Neuronal stem cell (in vitro differentiated cells): ENCODE results near the gene AMZ1.

ENCODE experiments used
- DNase-seq: peaks from one replicate; pipeline ENCODE4 v3.0.0-alpha.2; 2013; ENCODE audit warnings: low spot score
- H2AFZ ChIP-seq: one replicate; pipeline ENCODE4 v1.6.1; 2013; ENCODE audit warnings: mild to moderate bottlenecking, low read length, inconsistent platforms
- H2AK5ac ChIP-seq: 2 replicates; pipeline ENCODE4 v1.6.1; 2013; ENCODE audit warnings: low read depth, mild to moderate bottlenecking, inconsistent platforms, low read length, moderate library complexity, mixed read lengths
- H2BK120ac ChIP-seq: 2 replicates; pipeline ENCODE4 v1.6.1; 2013; ENCODE audit warnings: low read depth, mild to moderate bottlenecking, inconsistent platforms, low read length, moderate library complexity, mixed read lengths
- H2BK12ac ChIP-seq: one replicate; pipeline ENCODE4 v1.6.1; 2013; ENCODE audit warnings: low read length, inconsistent platforms
- H2BK15ac ChIP-seq: 2 replicates; pipeline ENCODE4 v1.6.1; 2013; ENCODE audit warnings: mild to moderate bottlenecking, low read length, inconsistent platforms, mixed read lengths
- H2BK5ac ChIP-seq: one replicate; pipeline ENCODE4 v1.6.1; 2013; ENCODE audit warnings: inconsistent platforms, mild to moderate bottlenecking, low read length, moderate library complexity
- H3K14ac ChIP-seq: one replicate; pipeline ENCODE4 v1.6.1; 2013; ENCODE audit warnings: low read length, inconsistent platforms
- H3K18ac ChIP-seq: 2 replicates; pipeline ENCODE4 v1.6.1; 2013; ENCODE audit warnings: low read length, inconsistent platforms
- H3K23ac ChIP-seq: 2 replicates; pipeline ENCODE4 v1.6.1; 2013; ENCODE audit warnings: low read depth, mild to moderate bottlenecking, mixed read lengths, low read length, inconsistent platforms; ENCODE audit not compliant: poor library complexity
- H3K27ac ChIP-seq: replicated peaks from 3 replicates; pipeline ENCODE4 v1.5.1; 2013; ENCODE audit warnings: low read length, inconsistent platforms
- H3K27me3 ChIP-seq, 3 experiments: 2 replicates each; pipeline ENCODE4 v1.6.1; 2013; ENCODE audit warnings: low read length in 3 of 3, mild to moderate bottlenecking in 2 of 3, inconsistent platforms in 1 of 3, low read depth in 1 of 3, mixed read lengths in 1 of 3, moderate library complexity in 1 of 3; ENCODE audit not compliant: control insufficient read depth in 3 of 3, insufficient read depth in 3 of 3
- H3K36me3 ChIP-seq, 2 donors: replicated peaks in 1 of 2; 2 replicates each; pipeline ENCODE4 v1.6.1; 2013; ENCODE audit warnings: low read length in 2 of 2; ENCODE audit not compliant: control insufficient read depth in 2 of 2, insufficient read depth in 2 of 2
- H3K4ac ChIP-seq: 2 replicates; pipeline ENCODE4 v1.6.1; 2013; ENCODE audit warnings: inconsistent platforms, mild to moderate bottlenecking, low read length, moderate library complexity
- H3K4me1 ChIP-seq, 2 donors: 1 replicate in 1 of 2; 2 replicates in 1 of 2; pipeline ENCODE4 v1.6.1; 2013; ENCODE audit warnings: low read length in 2 of 2, low read depth in 1 of 2; ENCODE audit not compliant: control insufficient read depth in 2 of 2, insufficient read depth in 1 of 2
- H3K4me2 ChIP-seq: one replicate; pipeline ENCODE4 v1.6.1; 2013; ENCODE audit warnings: mild to moderate bottlenecking, low read length, inconsistent platforms; ENCODE audit not compliant: insufficient read depth, poor library complexity, severe bottlenecking
- H3K4me3 ChIP-seq, 2 donors: 2 replicates each; pipeline ENCODE4 v1.5.1; 2013; ENCODE audit warnings: low read length in 2 of 2, mild to moderate bottlenecking in 2 of 2, inconsistent platforms in 1 of 2, moderate library complexity in 1 of 2
- H3K79me1 ChIP-seq: one replicate; pipeline ENCODE4 v1.6.1; 2013; ENCODE audit warnings: low read depth, mild to moderate bottlenecking, inconsistent platforms, low read length, moderate library complexity
- H3K9ac ChIP-seq: one replicate; pipeline ENCODE4 v1.6.1; 2013; ENCODE audit warnings: mild to moderate bottlenecking, low read depth, low read length, inconsistent platforms; ENCODE audit not compliant: poor library complexity
- H3K9me3 ChIP-seq, 2 donors: replicated peaks in 1 of 2; 2 replicates each; pipeline versions ENCODE3 to v1.6.1; 2013; ENCODE audit warnings: low read length in 2 of 2, mild to moderate bottlenecking in 2 of 2, inconsistent platforms in 1 of 2, low read depth in 1 of 2, mixed read lengths in 1 of 2, moderate library complexity in 1 of 2; ENCODE audit not compliant: control insufficient read depth in 2 of 2, insufficient read depth in 1 of 2
- H4K8ac ChIP-seq: one replicate; pipeline ENCODE4 v1.6.1; 2013; ENCODE audit warnings: low read depth, mild to moderate bottlenecking, inconsistent platforms, low read length, moderate library complexity
- H4K91ac ChIP-seq: one replicate; pipeline ENCODE4 v1.6.1; 2013; ENCODE audit warnings: low read length, low read depth, mild to moderate bottlenecking, inconsistent platforms; ENCODE audit not compliant: poor library complexity
- WGBS, 2 donors: extraction: QIAGEN DNeasy Blood & Tissue Kit; methylation state at CpG; one replicate each; pipeline ENCODE4 v1.1.7; 2013; ENCODE audit warnings: missing lambda C conversion rate in 2 of 2, mixed read lengths in 1 of 2; ENCODE audit not compliant: insufficient read length in 2 of 2, insufficient replicate concordance in 1 of 2; ENCODE audit errors: extremely low coverage in 2 of 2; 5-methylcytosine and 5-hydroxymethylcytosine counted together

Gene AMZ1

DNA sequence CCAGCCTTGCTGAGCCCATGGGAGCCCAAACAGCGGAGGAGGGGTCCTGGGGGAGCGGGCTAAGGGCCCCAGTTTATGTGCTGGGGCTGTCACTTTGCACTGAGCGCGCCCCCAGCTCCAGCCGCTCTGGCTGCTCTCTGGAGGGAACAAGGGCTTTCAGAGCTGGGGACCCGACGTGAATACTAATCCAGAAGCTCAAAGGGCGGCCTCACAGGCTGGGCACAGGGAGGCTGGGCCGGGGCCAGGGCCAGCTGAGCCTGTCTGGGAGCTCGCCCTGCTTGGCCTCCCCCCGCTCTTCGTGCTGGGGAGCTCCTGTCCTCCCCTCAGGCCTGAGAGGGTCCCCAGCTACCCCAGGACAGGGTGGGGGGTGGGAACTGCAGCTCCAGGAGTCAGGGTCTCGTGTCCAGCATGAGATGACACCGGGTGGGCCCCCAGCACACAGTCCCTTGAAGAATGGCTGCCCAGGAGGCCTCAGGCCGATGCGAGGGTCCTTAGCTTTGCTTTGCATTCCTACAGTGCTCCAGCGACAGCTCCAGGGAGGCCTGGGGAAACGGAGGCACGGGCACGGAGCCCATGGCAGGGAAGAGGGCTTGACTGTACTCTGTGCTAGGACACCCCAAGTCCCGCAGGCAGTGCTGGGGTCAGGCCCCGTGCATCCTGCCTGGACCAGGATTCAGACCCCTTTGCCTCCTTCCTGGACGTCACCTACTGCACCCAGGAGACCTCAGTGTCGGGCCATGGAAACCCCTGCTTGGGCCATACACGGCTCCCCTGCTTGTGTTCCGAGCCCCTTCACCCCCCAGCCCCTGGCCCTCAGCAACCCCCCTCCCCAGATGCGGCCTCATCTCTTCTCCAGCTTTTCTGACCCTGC is 5.8 kb upstream of the AMZ1 start:
- no peak overlapping the region for H3K27ac ChIP-seq
- peak overlapping the region; percentile 54 for H2BK5ac ChIP-seq
- peak overlapping the region; percentile 72 for H2BK120ac ChIP-seq
- peaks cover 0 to 10% of the 10 kb centered on the region in 2 donors for H3K9me3 ChIP-seq
- peak overlapping the region; percentile 81 for H2BK15ac ChIP-seq
- peak overlapping the region; percentile 79 for H4K91ac ChIP-seq
- peaks cover 0 to 13% (median 2%) of the 10 kb centered on the region in 3 experiments for H3K27me3 ChIP-seq
- H3K79me1 ChIP-seq: no peaks in the 10 kb centered on the region
- peak overlapping the region; percentile 84 for H3K4ac ChIP-seq
- WGBS, 2 donors: no CpG with 5 or more reads among the region's 27 CpGs
- H3K4me1 ChIP-seq: peaks cover 0 to 9% of the 10 kb centered on the region in 2 donors
- peak overlapping the region; percentile 50 for H3K9ac ChIP-seq
- H3K23ac ChIP-seq: peak overlapping the region; percentile 85
- H3K4me2 ChIP-seq: no peak overlapping the region
- H3K36me3 ChIP-seq: no peaks in the 10 kb centered on the region
- no peak overlapping the region for H3K4me3 ChIP-seq
- H3K18ac ChIP-seq: peak overlapping the region; percentile 83
- H4K8ac ChIP-seq: no peak overlapping the region
- DNase-seq: no peak
- H3K14ac ChIP-seq: no peak overlapping the region
- peak overlapping the region; percentile 84 for H2BK12ac ChIP-seq
- peak overlapping the region; percentile 70 for H2AK5ac ChIP-seq
- peak overlapping the region; percentile 91 for H2AFZ ChIP-seq

DNA sequence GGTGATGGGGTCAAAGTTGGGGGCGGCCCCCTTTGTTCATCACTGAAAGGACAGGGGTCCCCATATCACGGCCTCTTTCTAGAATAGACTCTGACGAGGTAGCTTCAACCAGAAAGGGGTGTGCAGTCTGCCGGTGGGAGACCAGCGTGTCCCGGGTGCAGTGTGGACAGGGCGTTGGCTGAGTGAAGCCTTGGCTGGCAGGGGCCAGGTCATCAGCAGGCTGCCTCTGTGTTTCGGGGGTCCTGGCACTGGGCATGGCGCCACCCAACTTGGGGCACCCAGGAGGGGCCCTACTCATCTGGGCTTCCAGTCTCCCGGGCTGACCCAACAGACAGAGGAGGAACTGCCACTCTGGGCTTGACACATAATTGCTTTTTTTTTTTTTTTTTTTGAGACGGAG is 3.5 kb upstream of the AMZ1 start:
- H2BK12ac ChIP-seq: no peak overlapping the region
- no peak overlapping the region for H2BK5ac ChIP-seq
- no peak overlapping the region for H3K4me2 ChIP-seq
- H3K4ac ChIP-seq: no peak overlapping the region
- H4K8ac ChIP-seq: no peak overlapping the region
- H3K9me3 ChIP-seq: peaks cover 0 to 10% of the 10 kb centered on the region in 2 donors
- no peak for DNase-seq
- peaks cover 6 to 16% of the 10 kb centered on the region in 2 donors for H3K4me1 ChIP-seq
- no peak overlapping the region for H2BK120ac ChIP-seq
- no peaks in the 10 kb centered on the region for H3K79me1 ChIP-seq
- H4K91ac ChIP-seq: no peak overlapping the region
- peaks cover 15 to 35% (median 26%) of the 10 kb centered on the region in 3 experiments for H3K27me3 ChIP-seq
- H3K14ac ChIP-seq: no peak overlapping the region
- H2AK5ac ChIP-seq: peak overlapping the region; percentile 89
- no peak overlapping the region for H3K23ac ChIP-seq
- no peak overlapping the region for H2AFZ ChIP-seq
- no peaks in the 10 kb centered on the region for H3K36me3 ChIP-seq
- no peak overlapping the region for H3K27ac ChIP-seq
- H3K18ac ChIP-seq: no peak overlapping the region
- no CpG with 5 or more reads among the region's 11 CpGs for WGBS, 2 donors
- H2BK15ac ChIP-seq: no peak overlapping the region
- H3K4me3 ChIP-seq: peak overlapping the region in 1 of 2 donors; percentile 45
- H3K9ac ChIP-seq: no peak overlapping the region

DNA sequence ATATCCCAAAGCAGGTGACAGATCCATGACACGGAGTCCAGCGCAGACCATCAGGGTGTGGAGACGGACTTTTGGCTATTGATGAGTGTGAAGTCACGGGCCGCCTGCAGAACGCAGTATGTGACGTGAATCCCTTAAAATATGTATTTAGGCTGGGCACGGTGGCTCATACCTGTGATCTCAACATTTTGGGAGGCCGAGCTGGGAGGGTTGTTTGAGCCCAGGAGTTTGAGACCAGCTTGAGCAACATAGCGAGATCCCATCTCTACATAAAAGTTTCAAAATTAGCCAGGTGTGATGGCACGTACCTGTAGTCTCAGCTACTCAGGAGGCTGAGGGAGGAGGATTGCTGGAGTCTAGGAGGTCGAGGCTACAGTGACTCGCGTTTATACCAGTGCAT is 1.9 kb upstream of the AMZ1 start:
- WGBS, 2 donors: no CpG with 5 or more reads among the region's 14 CpGs
- H3K4me3 ChIP-seq: no peak overlapping the region
- H2BK120ac ChIP-seq: no peak overlapping the region

DNA sequence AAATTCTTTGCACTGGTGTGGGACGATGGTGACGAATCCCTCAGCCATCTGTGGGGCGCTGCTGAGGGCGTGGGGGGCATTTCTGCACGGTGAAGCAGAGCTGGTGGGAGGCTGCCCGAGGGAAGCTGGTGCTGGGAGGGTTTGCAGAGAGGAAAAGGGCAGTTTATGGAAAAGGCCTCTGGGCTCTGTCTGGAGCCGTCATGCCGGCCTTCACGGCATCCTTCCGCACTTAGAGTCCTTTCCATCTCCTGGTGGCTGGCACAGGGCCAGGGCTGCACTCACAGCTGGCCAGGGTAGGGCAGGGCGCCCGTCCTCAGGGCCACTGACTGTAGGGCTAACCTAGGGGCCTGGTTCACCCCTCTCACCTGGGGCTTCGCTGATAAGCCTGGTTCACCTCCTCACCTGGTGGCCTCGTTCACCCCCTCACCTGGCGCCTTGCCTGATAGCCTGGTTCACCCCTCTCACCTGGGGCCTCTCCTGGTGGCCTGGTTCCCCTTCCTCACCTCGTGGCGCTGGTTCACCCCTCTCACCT is 598 bp upstream of the AMZ1 start:
- no peak overlapping the region for H4K91ac ChIP-seq
- H2BK15ac ChIP-seq: no peak overlapping the region
- H4K8ac ChIP-seq: no peak overlapping the region
- DNase-seq: no peak
- peak overlapping the region; percentile 89 for H3K14ac ChIP-seq
- H3K36me3 ChIP-seq: no peaks in the 10 kb centered on the region
- no peak overlapping the region for H2AFZ ChIP-seq
- H3K4me1 ChIP-seq: peaks cover 6 to 8% of the 10 kb centered on the region in 2 donors
- no peak overlapping the region for H3K9ac ChIP-seq
- peaks cover 0 to 10% of the 10 kb centered on the region in 2 donors for H3K9me3 ChIP-seq
- H3K4me3 ChIP-seq: no peak overlapping the region
- no peak overlapping the region for H2BK12ac ChIP-seq
- peak overlapping the region; percentile 90 for H3K18ac ChIP-seq
- no CpG with 5 or more reads among the region's 17 CpGs for WGBS, 2 donors
- H3K4me2 ChIP-seq: peak overlapping the region; percentile 80
- peaks cover 15 to 53% (median 32%) of the 10 kb centered on the region in 3 experiments for H3K27me3 ChIP-seq
- no peak overlapping the region for H2BK5ac ChIP-seq
- H3K79me1 ChIP-seq: peaks cover 1% of the 10 kb centered on the region
- H3K27ac ChIP-seq: no peak overlapping the region
- peak overlapping the region; percentile 75 for H3K23ac ChIP-seq
- peak overlapping the region; percentile 67 for H2BK120ac ChIP-seq
- no peak overlapping the region for H3K4ac ChIP-seq
- peak overlapping the region; percentile 84 for H2AK5ac ChIP-seq

More for the DNA sequence above, 1.9 kb upstream of the AMZ1 start:
- Histone ChIP-seq H3K9ac (no peak overlapping the region), H2BK15ac (no peak overlapping the region), H4K91ac (no peak overlapping the region), H4K8ac (no peak overlapping the region), H2BK5ac (no peak overlapping the region), H3K4me1 (peaks cover 6 to 16% of the 10 kb centered on the region in 2 donors), H2AK5ac (no peak overlapping the region), H3K4me2 (no peak overlapping the region), H3K27me3 (peaks cover 15 to 50% (median 32%) of the 10 kb centered on the region in 3 experiments), H3K18ac (no peak overlapping the region), H3K36me3 (no peaks in the 10 kb centered on the region), H3K79me1 (peaks cover 1% of the 10 kb centered on the region), H2BK12ac (no peak overlapping the region), H3K9me3 (peaks cover 0 to 10% of the 10 kb centered on the region in 2 donors), H3K4ac (no peak overlapping the region), H3K14ac (no peak overlapping the region), H3K23ac (no peak overlapping the region), H2AFZ (no peak overlapping the region), H3K27ac (no peak overlapping the region)
- DNase-seq: no peak
